Omental fat pad (tissue), 4 donors: ENCODE measurements around the gene MOV10L1. TPM values are rescaled to one million over a fixed set of nuclear protein-coding genes. Genes with fewer than 3 reads are reported as not detected.

Source experiments
- ATAC-seq: fragments of 150-250 bp; one replicate; pipeline ENCODE4 v1.9.1; 2016; ENCODE audit warnings: mild to moderate bottlenecking, moderate library complexity; ENCODE audit not compliant: low FRiP score
- DNase-seq: peaks from one replicate; pipeline ENCODE4 v3.0.0-alpha.2; 2019; ENCODE audit warnings: low spot score
- CTCF ChIP-seq, 3 donors: fragments of 450-650 bp; IDR thresholded peaks; one replicate each; pipeline ENCODE4 v1.5.1; 2016 to 2017; ENCODE audit warnings: antibody characterized with exemption in 3 of 3, mild to moderate bottlenecking in 3 of 3, moderate library complexity in 2 of 3
- total RNA-seq, 4 donors: library from RNA; depleted of rRNA; stranded (reverse); fragments of >200 nt; gene quantifications; one replicate each; pipeline ENCODE4 v1.1.0, GENCODE V29; 2016

Gene MOV10L1
- total RNA-seq, 4 donors from 2014 or later, result 0.36 to 2.5 (median 0.97) TPM

- ATAC-seq (no peak), DNase-seq (no peak)
- TF ChIP-seq CTCF (IDR thresholded peaks at IDR 0.05), result no peak
Observed at GRCh38 chr22:50183141-50183971, 93.5 kb downstream of the MOV10L1 start.

DNA sequence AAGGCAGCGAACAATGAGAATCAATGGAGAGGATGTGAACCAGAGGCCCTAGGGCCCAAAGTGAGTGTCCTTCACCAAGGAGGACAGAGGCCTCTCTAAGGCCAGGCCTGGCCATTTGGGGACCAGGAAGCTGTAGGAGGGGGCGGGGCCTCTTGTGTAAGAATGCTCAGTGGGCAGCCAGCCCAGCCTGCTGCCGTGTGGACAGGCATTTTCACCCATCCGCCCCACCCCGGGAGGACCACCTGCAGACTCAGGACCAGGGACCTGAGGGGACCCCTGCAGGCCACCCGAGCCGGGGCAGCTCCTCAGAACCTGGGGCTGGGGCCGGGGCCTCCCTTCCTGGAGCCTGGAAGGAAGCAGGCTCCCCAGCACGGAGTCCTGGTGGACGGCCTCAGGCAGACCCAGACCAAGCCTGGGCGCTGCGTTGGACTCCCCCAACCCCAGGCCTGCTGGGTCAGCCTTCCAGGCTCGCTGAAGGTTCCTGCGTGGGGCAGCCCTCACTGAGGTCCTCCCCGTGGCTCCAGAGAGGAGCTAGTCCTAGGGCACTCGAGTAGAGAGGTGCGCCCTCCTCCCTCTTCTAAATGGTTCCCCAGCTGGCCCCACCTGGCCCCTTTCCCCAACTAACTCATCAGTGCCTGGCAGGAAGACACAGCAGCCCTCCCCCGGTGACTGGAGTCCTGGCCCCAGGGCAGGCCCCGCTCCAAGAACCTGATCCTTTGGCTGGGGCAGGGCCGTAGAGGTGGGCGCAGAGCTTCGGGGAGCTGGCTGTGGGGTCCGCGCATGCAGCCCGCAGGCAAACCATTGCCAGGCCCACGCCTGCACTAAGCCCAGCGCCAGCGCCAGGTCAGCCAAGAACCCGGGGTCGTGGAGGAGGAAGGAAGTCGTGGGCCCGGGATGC, 94.4 kb downstream of the MOV10L1 start:
- DNase-seq (no peak), ATAC-seq (peak; percentile 5)
- TF ChIP-seq CTCF (IDR thresholded peaks at IDR 0.05), result no peak

DNA sequence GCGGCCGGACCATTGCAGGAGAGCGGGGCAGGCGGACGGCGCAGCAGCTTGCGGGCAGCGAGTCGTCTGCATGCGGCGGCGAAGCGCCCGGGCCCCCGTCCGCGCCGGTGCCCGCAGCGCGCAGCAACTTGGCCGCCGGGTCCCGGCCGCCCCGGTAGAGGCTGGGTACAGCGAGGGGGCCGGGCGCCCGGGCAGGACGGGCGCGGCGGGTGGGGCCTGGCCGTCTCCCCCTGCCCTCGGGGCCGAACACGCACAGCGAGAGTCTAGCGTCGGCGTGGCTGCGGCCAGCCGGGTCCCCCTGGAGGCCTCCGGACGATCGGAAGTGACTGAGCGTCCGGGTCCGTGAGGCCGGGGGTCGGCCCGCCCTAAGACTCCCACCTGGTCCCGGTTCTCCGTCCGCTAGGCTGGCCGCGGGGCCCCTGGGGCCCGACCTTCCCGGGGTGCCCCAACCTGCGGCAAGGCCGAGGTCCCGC, 95.1 kb downstream of the MOV10L1 start:
- no peak for TF ChIP-seq CTCF (IDR thresholded peaks at IDR 0.05)
- no peak for DNase-seq
- no peak for ATAC-seq

GRCh38 chr22:50185375-50186087, 95.7 kb downstream of the MOV10L1 start, which contains the start of gene TRABD:
TSS of gene TRABD (plus strand) at chr22:50185913. CDS start at chr22:50193061, 7,148 bp downstream.
- no peak for TF ChIP-seq CTCF (IDR thresholded peaks at IDR 0.05)
- peak; percentile 73 for ATAC-seq
- DNase-seq, result no peak

- no peak for ATAC-seq
- no peak for DNase-seq
- TF ChIP-seq CTCF (IDR thresholded peaks at IDR 0.05), result no peak
Observed at GRCh38 chr22:50186181-50186714, 96.4 kb downstream of the MOV10L1 start.

DNA sequence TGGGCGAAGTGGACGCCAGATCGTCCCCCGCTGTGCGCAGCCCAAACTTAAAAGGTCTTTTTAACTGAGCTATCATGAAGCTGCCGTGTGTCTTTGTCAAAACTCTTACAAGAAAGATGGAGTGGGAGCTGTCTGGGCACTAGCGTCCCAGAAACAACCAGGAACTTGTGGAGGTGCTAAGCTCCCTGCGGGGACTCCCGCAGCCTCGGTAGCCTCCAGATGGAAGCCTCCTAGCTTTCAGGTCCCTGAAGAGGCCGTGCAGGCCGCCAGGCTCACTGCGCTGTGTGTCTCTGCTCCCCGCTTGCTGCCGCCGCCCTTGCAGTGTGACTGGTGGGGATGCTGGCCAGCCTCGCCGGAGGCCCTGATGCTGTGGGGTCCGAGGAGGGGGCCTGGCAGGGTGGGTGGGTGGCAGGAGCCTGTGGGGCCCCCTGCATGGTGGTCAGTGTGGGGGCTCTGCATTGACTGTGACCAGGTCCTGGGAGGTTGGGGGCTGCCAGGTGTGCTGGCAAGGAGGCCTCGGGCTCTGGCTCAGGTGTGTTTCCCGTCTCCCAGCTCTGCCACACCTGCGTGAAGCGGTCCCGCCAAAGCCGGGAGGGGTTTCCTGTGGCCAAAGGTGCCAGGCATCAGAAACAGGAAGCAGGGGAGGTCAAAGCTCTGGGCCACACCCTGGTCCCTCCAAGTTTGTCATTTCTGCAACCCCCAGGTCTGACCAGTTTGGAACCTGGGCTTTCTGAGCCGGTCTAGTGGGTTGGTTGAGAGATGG, 97.1 kb downstream of the MOV10L1 start:
- ATAC-seq (no peak), DNase-seq (no peak)
- TF ChIP-seq CTCF (IDR thresholded peaks at IDR 0.05), result no peak
